ENCODE data around the gene ANKRD6.

DNA sequence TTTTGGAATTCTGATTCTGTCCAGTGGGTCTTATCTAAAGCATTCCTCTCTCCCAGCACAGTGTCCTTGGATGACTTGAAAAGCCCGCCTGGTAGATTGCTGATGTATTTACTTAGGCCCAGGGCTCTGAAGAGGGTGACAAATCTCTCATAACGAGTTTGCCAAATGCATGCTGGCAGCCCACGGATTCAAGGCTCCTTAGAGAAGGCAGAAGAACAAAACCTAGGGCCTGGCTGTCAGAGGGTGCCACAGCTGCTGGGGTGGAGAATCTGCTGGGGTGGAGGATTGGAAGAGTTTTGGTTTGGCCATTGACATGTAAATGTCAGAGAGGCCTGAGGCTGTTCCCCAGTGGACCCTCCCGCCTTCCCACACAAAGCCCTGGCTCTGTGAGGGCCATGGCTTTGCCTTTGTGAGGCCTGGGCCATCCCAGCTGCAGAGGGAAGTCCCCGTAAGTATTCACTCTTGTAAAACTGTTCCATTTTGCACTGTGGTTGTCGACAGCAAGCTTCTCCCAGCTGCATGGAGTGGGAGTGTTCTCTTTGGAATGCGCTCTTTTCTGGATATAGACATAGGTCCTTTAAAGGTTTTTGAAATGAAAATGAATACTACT lies 50.3 kb downstream of the ANKRD6 start:
- TF ChIP-seq, protein P1, sequence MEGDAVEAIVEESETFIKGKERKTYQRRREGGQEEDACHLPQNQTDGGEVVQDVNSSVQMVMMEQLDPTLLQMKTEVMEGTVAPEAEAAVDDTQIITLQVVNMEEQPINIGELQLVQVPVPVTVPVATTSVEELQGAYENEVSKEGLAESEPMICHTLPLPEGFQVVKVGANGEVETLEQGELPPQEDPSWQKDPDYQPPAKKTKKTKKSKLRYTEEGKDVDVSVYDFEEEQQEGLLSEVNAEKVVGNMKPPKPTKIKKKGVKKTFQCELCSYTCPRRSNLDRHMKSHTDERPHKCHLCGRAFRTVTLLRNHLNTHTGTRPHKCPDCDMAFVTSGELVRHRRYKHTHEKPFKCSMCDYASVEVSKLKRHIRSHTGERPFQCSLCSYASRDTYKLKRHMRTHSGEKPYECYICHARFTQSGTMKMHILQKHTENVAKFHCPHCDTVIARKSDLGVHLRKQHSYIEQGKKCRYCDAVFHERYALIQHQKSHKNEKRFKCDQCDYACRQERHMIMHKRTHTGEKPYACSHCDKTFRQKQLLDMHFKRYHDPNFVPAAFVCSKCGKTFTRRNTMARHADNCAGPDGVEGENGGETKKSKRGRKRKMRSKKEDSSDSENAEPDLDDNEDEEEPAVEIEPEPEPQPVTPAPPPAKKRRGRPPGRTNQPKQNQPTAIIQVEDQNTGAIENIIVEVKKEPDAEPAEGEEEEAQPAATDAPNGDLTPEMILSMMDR (IDR thresholded peaks at IDR 0.05) = no peak
- TF ChIP-seq POLR2AphosphoS5 (IDR thresholded peaks at IDR 0.05) (no peak), POLR2A (IDR thresholded peaks at IDR 0.05) (no peak)
